DOHH2 (cell line): ENCODE data around the gene DHX58.

Experiments used
- H3F3A ChIP-seq: fragments of 200-600 bp; sonication (generic), shearing (Covaris generic); 2 replicates; pipeline ENCODE4 v1.6.0; 2016; ENCODE audit warnings: antibody characterized with exemption, mild to moderate bottlenecking; ENCODE audit not compliant: control insufficient read depth, insufficient read depth
- H3K27ac ChIP-seq: fragments of 200-600 bp; sonication (generic); 2 replicates; pipeline ENCODE4 v1.5.1; 2014; ENCODE audit warnings: low read depth, mild to moderate bottlenecking, low read length, moderate library complexity
- H3K27me3 ChIP-seq: fragments of 200-600 bp; sonication (generic); 2 replicates; pipeline ENCODE4 v1.6.1; 2014; ENCODE audit warnings: mild to moderate bottlenecking, low read length, mixed read lengths; ENCODE audit not compliant: control insufficient read depth
- H3K36me3 ChIP-seq: fragments of 200-600 bp; sonication (generic); 2 replicates; pipeline ENCODE4 v1.6.1; 2014; ENCODE audit warnings: mild to moderate bottlenecking, low read length, moderate library complexity, mixed read lengths; ENCODE audit not compliant: control insufficient read depth
- H3K4me1 ChIP-seq: fragments of 200-600 bp; sonication (generic); 2 replicates; pipeline ENCODE4 v1.6.1; 2014; ENCODE audit warnings: mild to moderate bottlenecking, low read length, mixed read lengths; ENCODE audit not compliant: control insufficient read depth
- H3K4me2 ChIP-seq: fragments of 200-600 bp; sonication (generic); 2 replicates; pipeline ENCODE4 v1.6.0; 2014; ENCODE audit warnings: mild to moderate bottlenecking, low read length, moderate library complexity
- H3K4me3 ChIP-seq: fragments of 200-600 bp; sonication (generic); 2 replicates; pipeline ENCODE4 v1.5.1; 2014; ENCODE audit warnings: mild to moderate bottlenecking, low read length, mixed read lengths
- H3K79me2 ChIP-seq: fragments of 200-600 bp; sonication (generic); 2 replicates; pipeline ENCODE4 v1.6.1; 2014; ENCODE audit warnings: mild to moderate bottlenecking, low read length, mixed read lengths; ENCODE audit not compliant: control insufficient read depth
- H3K9me2 ChIP-seq: fragments of 200-600 bp; sonication (generic); replicated peaks from 2 replicates; pipeline ENCODE4 v1.6.1; 2014; ENCODE audit warnings: mild to moderate bottlenecking, low read length, mixed read lengths; ENCODE audit not compliant: control insufficient read depth
- H3K9me3 ChIP-seq: fragments of 200-600 bp; sonication (generic); 2 replicates; pipeline ENCODE4 v1.6.1; 2014; ENCODE audit warnings: antibody characterized with exemption, low read length, mixed read lengths; ENCODE audit not compliant: control insufficient read depth, insufficient read depth
- H4K20me1 ChIP-seq: fragments of 200-600 bp; sonication (generic); 2 replicates; pipeline ENCODE4 v1.6.0; 2014; ENCODE audit warnings: low read depth, mild to moderate bottlenecking, antibody characterized with exemption, low read length, moderate library complexity; ENCODE audit not compliant: control insufficient read depth, insufficient read depth
- EZH2phosphoT487 ChIP-seq: fragments of 200-600 bp; sonication (generic); IDR thresholded peaks from 2 replicates; pipeline ENCODE4 v1.6.1; 2017; ENCODE audit warnings: borderline replicate concordance, mild to moderate bottlenecking, antibody characterized with exemption, low read length, moderate library complexity, mixed read lengths
- TF ChIP-seq, protein P1 (sequence below): fragments of 200-600 bp; sonication (generic); IDR thresholded peaks from one replicate; pipeline ENCODE4 v1.5.1; 2014; ENCODE audit warnings: antibody characterized with exemption, mild to moderate bottlenecking, low read depth, low read length; ENCODE audit not compliant: poor library complexity, severe bottlenecking

The DHX58 gene

DNA sequence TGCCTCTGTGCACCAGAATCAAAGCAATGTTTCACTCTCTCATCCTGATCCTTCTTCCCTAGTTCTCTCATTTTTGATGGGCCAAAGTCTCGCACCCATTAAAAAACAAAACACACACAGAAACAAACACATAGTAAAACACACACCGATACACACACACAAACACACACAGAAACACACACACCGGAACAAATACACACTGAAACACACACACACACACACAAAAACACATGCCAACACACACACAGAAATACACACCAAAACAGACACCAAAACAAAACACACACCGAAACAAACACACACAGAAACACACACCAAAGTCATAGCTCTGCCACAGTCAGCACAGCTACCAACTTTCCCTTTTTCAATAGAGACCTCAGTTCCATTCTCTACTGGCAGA is 18.7 kb upstream of the DHX58 start:
- Histone ChIP-seq H3K4me3 (no peak overlapping the region), H3K27ac (no peak overlapping the region), H3K79me2 (peaks cover 50% of the 10 kb centered on the region), H3K9me3 (no peaks in the 10 kb centered on the region), H3K4me2 (no peak overlapping the region), H3F3A (peaks cover 20% of the 10 kb centered on the region), H3K27me3 (no peaks in the 10 kb centered on the region), H3K4me1 (peaks cover 50% of the 10 kb centered on the region), H4K20me1 (peaks cover 23% of the 10 kb centered on the region), H3K36me3 (peaks cover 75% of the 10 kb centered on the region), H3K9me2 (no peaks in the 10 kb centered on the region)
- TF ChIP-seq EZH2phosphoT487, result no peak
- TF ChIP-seq, protein P1, sequence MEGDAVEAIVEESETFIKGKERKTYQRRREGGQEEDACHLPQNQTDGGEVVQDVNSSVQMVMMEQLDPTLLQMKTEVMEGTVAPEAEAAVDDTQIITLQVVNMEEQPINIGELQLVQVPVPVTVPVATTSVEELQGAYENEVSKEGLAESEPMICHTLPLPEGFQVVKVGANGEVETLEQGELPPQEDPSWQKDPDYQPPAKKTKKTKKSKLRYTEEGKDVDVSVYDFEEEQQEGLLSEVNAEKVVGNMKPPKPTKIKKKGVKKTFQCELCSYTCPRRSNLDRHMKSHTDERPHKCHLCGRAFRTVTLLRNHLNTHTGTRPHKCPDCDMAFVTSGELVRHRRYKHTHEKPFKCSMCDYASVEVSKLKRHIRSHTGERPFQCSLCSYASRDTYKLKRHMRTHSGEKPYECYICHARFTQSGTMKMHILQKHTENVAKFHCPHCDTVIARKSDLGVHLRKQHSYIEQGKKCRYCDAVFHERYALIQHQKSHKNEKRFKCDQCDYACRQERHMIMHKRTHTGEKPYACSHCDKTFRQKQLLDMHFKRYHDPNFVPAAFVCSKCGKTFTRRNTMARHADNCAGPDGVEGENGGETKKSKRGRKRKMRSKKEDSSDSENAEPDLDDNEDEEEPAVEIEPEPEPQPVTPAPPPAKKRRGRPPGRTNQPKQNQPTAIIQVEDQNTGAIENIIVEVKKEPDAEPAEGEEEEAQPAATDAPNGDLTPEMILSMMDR, result no peak

DNA sequence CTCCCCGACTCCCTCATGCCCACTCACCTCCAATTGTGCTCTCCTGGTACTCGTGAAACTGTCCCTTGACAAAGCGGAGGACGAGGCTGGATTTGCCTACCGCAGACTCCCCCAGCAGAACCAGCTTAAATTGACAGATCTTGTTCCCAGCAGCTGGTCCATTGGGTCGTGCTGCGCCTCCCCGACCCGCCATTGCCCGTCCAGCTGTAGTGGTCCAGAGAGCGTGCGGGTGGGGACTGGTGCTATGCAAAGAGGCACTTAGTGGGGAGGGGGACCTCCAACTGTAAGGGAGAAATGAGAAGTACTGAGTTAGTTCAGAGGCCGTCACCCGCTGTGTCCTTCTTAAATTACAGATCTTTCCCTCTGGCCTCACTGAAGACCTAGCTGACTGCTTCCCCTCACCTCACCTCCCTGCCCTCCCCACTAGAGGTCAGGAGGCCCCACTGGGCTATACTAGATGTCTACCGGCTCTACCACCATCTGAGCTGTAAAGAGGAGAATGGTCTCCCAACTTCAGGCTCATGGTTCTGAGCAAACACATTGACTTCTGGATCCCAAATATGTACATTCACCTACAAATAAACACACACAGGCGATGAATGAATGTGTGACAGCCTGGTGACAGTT is 17.9 kb upstream of the DHX58 start:
- H3K9me2 ChIP-seq, result no peaks in the 10 kb centered on the region
- H3K36me3 ChIP-seq, result peaks cover 75% of the 10 kb centered on the region

DNA sequence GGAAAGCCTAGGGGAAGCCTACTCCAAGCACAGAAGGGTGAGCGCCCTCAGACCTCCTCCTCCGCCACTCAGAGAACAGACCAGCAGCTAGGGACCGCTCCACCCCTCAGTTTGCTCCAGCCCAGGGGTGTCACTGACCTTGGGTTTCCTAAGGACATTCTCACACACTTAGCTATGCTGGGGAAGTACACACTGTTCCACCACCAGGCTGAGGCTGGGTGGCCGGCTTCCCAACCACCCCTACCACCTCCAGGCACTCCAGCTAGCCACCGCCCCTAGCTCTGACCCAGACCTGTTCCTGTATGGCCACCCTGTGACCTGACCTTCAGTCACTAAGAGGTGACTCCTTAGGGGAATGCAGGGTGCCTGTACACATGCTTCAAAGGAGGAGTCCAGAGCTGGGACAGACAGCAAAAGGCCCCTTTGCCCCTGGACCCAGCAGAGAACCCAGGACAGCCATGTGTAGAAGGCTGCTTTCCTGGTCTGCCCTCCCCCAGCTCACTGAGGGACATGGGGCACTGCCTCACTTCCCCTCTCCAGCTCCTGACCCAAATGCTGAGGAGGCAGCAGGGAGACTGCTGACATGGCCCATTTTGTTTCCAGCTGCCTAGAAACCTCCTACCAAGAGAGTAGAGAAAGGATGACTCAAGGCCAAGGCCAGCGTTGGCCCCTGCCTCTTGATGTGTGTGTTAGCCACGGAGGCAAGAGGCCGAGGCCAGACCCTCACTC is 16.8 kb upstream of the DHX58 start:
- H3K4me1 ChIP-seq, result peaks cover 31% of the 10 kb centered on the region
- H3K9me2 ChIP-seq, result no peaks in the 10 kb centered on the region
- no peak overlapping the region for H3K4me3 ChIP-seq
- peaks cover 12% of the 10 kb centered on the region for H3F3A ChIP-seq
- peaks cover 82% of the 10 kb centered on the region for H3K36me3 ChIP-seq
- H3K9me3 ChIP-seq, result no peaks in the 10 kb centered on the region
- TF ChIP-seq, protein P1, result no peak
- no peak for TF ChIP-seq EZH2phosphoT487
- H3K79me2 ChIP-seq, result peaks cover 33% of the 10 kb centered on the region
- no peak overlapping the region for H3K27ac ChIP-seq
- H4K20me1 ChIP-seq, result peaks cover 22% of the 10 kb centered on the region
- H3K4me2 ChIP-seq, result no peak overlapping the region
- H3K27me3 ChIP-seq, result no peaks in the 10 kb centered on the region

More for the DNA sequence above, 17.9 kb upstream of the DHX58 start:
- peaks cover 22% of the 10 kb centered on the region for H4K20me1 ChIP-seq
- H3K4me2 ChIP-seq, result no peak overlapping the region
- H3K27ac ChIP-seq, result no peak overlapping the region
- H3F3A ChIP-seq, result peaks cover 17% of the 10 kb centered on the region
- H3K27me3 ChIP-seq, result no peaks in the 10 kb centered on the region
- H3K4me3 ChIP-seq, result no peak overlapping the region
- TF ChIP-seq, protein P1, result no peak
- TF ChIP-seq EZH2phosphoT487, result no peak
- peaks cover 42% of the 10 kb centered on the region for H3K4me1 ChIP-seq
- peaks cover 42% of the 10 kb centered on the region for H3K79me2 ChIP-seq
- H3K9me3 ChIP-seq, result no peaks in the 10 kb centered on the region
